Measurements from ENCODE around the gene RBMXL3.

Gene RBMXL3

GRCh38 chrX:115189110-115189509 is at the start of gene RBMXL3:
Gene RBMXL3, plus strand, starts transcription at chrX:115189410. Its CDS starts 32 bp downstream, at chrX:115189442.
- H3K9ac ChIP-seq (ENCODE audit: low read length), result no peak within 1 kb of the TSS
- peaks cover 5% of the 10 kb centered on the region for H3K27me3 ChIP-seq (replicated peaks; ENCODE audit: control insufficient read depth, insufficient read depth, low read length)
- no peaks in the 10 kb centered on the region for H3K9me3 ChIP-seq (ENCODE audit: control insufficient read depth, low read length)
- no peak for DNase-seq (ENCODE audit: low read depth)
- H3K4me3 ChIP-seq (ENCODE audit: low read length), result no peak within 1 kb of the TSS
- H3K36me3 ChIP-seq (ENCODE audit: control insufficient read depth, insufficient read depth, low read length, severe bottlenecking), result no peaks in the 10 kb centered on the region
- no peaks in the 10 kb centered on the region for H3K4me1 ChIP-seq (ENCODE audit: control insufficient read depth, insufficient read depth, low read length)

GRCh38 chrX:115142057-115142456 is 47.2 kb upstream of the RBMXL3 start:
- DNase-seq (ENCODE audit: low read depth), result no peak
- no peaks in the 10 kb centered on the region for H3K36me3 ChIP-seq (ENCODE audit: control insufficient read depth, insufficient read depth, low read length, severe bottlenecking)
- no peaks in the 10 kb centered on the region for H3K4me1 ChIP-seq (ENCODE audit: control insufficient read depth, insufficient read depth, low read length)
- H3K9me3 ChIP-seq (ENCODE audit: control insufficient read depth, low read length), result peaks cover 28% of the 10 kb centered on the region
- H3K9ac ChIP-seq (ENCODE audit: low read length), result no peak overlapping the region
- peaks cover 8% of the 10 kb centered on the region for H3K27me3 ChIP-seq (replicated peaks; ENCODE audit: control insufficient read depth, insufficient read depth, low read length)
- no peak overlapping the region for H3K4me3 ChIP-seq (ENCODE audit: low read length)

GRCh38 chrX:115147220-115147619 is 42.0 kb upstream of the RBMXL3 start:
- Histone ChIP-seq H3K4me1 (ENCODE audit: control insufficient read depth, insufficient read depth, low read length) (no peaks in the 10 kb centered on the region), H3K36me3 (ENCODE audit: control insufficient read depth, insufficient read depth, low read length, severe bottlenecking) (no peaks in the 10 kb centered on the region), H3K27me3 (replicated peaks; ENCODE audit: control insufficient read depth, insufficient read depth, low read length) (peaks cover 9% of the 10 kb centered on the region), H3K9ac (ENCODE audit: low read length) (peak overlapping the region; percentile 47), H3K4me3 (ENCODE audit: low read length) (no peak overlapping the region), H3K9me3 (ENCODE audit: control insufficient read depth, low read length) (peaks cover 14% of the 10 kb centered on the region)
- DNase-seq (ENCODE audit: low read depth), result peak; percentile 47

- no peak for DNase-seq (ENCODE audit: low read depth)
- H3K27me3 ChIP-seq (replicated peaks; ENCODE audit: control insufficient read depth, insufficient read depth, low read length), result peaks cover 13% of the 10 kb centered on the region
- H3K9ac ChIP-seq (ENCODE audit: low read length), result no peak overlapping the region
Observed at GRCh38 chrX:115173181-115173580, 16.0 kb upstream of the RBMXL3 start.

GRCh38 chrX:115174548-115174947 is 14.7 kb upstream of the RBMXL3 start:
- peaks cover 19% of the 10 kb centered on the region for H3K27me3 ChIP-seq (replicated peaks; ENCODE audit: control insufficient read depth, insufficient read depth, low read length)
- no peak overlapping the region for H3K9ac ChIP-seq (ENCODE audit: low read length)
- no peak overlapping the region for H3K4me3 ChIP-seq (ENCODE audit: low read length)
- DNase-seq (ENCODE audit: low read depth), result no peak
- no peaks in the 10 kb centered on the region for H3K4me1 ChIP-seq (ENCODE audit: control insufficient read depth, insufficient read depth, low read length)
- H3K36me3 ChIP-seq (ENCODE audit: control insufficient read depth, insufficient read depth, low read length, severe bottlenecking), result no peaks in the 10 kb centered on the region
- peaks cover 2% of the 10 kb centered on the region for H3K9me3 ChIP-seq (ENCODE audit: control insufficient read depth, low read length)

More at GRCh38 chrX:115173181-115173580, 16.0 kb upstream of the RBMXL3 start:
- no peaks in the 10 kb centered on the region for H3K36me3 ChIP-seq (ENCODE audit: control insufficient read depth, insufficient read depth, low read length, severe bottlenecking)
- H3K9me3 ChIP-seq (ENCODE audit: control insufficient read depth, low read length), result peaks cover 2% of the 10 kb centered on the region
- H3K4me1 ChIP-seq (ENCODE audit: control insufficient read depth, insufficient read depth, low read length), result no peaks in the 10 kb centered on the region
- H3K4me3 ChIP-seq (ENCODE audit: low read length), result no peak overlapping the region

- Histone ChIP-seq H3K9me3 (ENCODE audit: control insufficient read depth, low read length) (peaks cover 2% of the 10 kb centered on the region), H3K4me1 (ENCODE audit: control insufficient read depth, insufficient read depth, low read length) (no peaks in the 10 kb centered on the region), H3K36me3 (ENCODE audit: control insufficient read depth, insufficient read depth, low read length, severe bottlenecking) (no peaks in the 10 kb centered on the region), H3K4me3 (ENCODE audit: low read length) (no peak overlapping the region), H3K27me3 (replicated peaks; ENCODE audit: control insufficient read depth, insufficient read depth, low read length) (peaks cover 19% of the 10 kb centered on the region), H3K9ac (ENCODE audit: low read length) (no peak overlapping the region)
- DNase-seq (ENCODE audit: low read depth), result no peak
Observed at GRCh38 chrX:115177932-115178331, 11.3 kb upstream of the RBMXL3 start.

- no peak overlapping the region for H3K9ac ChIP-seq (ENCODE audit: low read length)
- H3K36me3 ChIP-seq (ENCODE audit: control insufficient read depth, insufficient read depth, low read length, severe bottlenecking), result no peaks in the 10 kb centered on the region
- no peak overlapping the region for H3K4me3 ChIP-seq (ENCODE audit: low read length)
- no peaks in the 10 kb centered on the region for H3K4me1 ChIP-seq (ENCODE audit: control insufficient read depth, insufficient read depth, low read length)
- no peak for DNase-seq (ENCODE audit: low read depth)
- H3K9me3 ChIP-seq (ENCODE audit: control insufficient read depth, low read length), result peaks cover 2% of the 10 kb centered on the region
- H3K27me3 ChIP-seq (replicated peaks; ENCODE audit: control insufficient read depth, insufficient read depth, low read length), result peaks cover 19% of the 10 kb centered on the region
Observed at GRCh38 chrX:115178473-115178872, 10.7 kb upstream of the RBMXL3 start.

- Histone ChIP-seq H3K36me3 (ENCODE audit: control insufficient read depth, insufficient read depth, low read length, severe bottlenecking) (no peaks in the 10 kb centered on the region), H3K4me1 (ENCODE audit: control insufficient read depth, insufficient read depth, low read length) (no peaks in the 10 kb centered on the region), H3K27me3 (replicated peaks; ENCODE audit: control insufficient read depth, insufficient read depth, low read length) (peaks cover 10% of the 10 kb centered on the region), H3K9ac (ENCODE audit: low read length) (no peak overlapping the region), H3K9me3 (ENCODE audit: control insufficient read depth, low read length) (no peaks in the 10 kb centered on the region), H3K4me3 (ENCODE audit: low read length) (no peak overlapping the region)
- peak; percentile 50 for DNase-seq (ENCODE audit: low read depth)
Observed at GRCh38 chrX:115183980-115184379, 5.2 kb upstream of the RBMXL3 start.

- H3K9me3 ChIP-seq (ENCODE audit: control insufficient read depth, low read length), result no peaks in the 10 kb centered on the region
Observed at GRCh38 chrX:115189646-115190635, 731 bp downstream of the RBMXL3 start.

GRCh38 chrX:115190636-115191489 is 1.7 kb downstream of the RBMXL3 start:
- Histone ChIP-seq H3K36me3 (ENCODE audit: control insufficient read depth, insufficient read depth, low read length, severe bottlenecking) (no peaks in the 10 kb centered on the region), H3K9me3 (ENCODE audit: control insufficient read depth, low read length) (no peaks in the 10 kb centered on the region), H3K4me1 (ENCODE audit: control insufficient read depth, insufficient read depth, low read length) (no peaks in the 10 kb centered on the region), H3K9ac (ENCODE audit: low read length) (no peak overlapping the region), H3K27me3 (replicated peaks; ENCODE audit: control insufficient read depth, insufficient read depth, low read length) (peaks cover 14% of the 10 kb centered on the region), H3K4me3 (ENCODE audit: low read length) (no peak overlapping the region)
- no peak for DNase-seq (ENCODE audit: low read depth)

More at GRCh38 chrX:115189646-115190635, 731 bp downstream of the RBMXL3 start:
- Histone ChIP-seq H3K27me3 (replicated peaks; ENCODE audit: control insufficient read depth, insufficient read depth, low read length) (peaks cover 5% of the 10 kb centered on the region), H3K4me3 (ENCODE audit: low read length) (no peak overlapping the region), H3K36me3 (ENCODE audit: control insufficient read depth, insufficient read depth, low read length, severe bottlenecking) (no peaks in the 10 kb centered on the region), H3K4me1 (ENCODE audit: control insufficient read depth, insufficient read depth, low read length) (no peaks in the 10 kb centered on the region), H3K9ac (ENCODE audit: low read length) (no peak overlapping the region)
- DNase-seq (ENCODE audit: low read depth), result no peak
